ENCODE measurements around the gene DNAAF8. TPM values are rescaled to one million over a fixed set of nuclear protein-coding genes. Genes with fewer than 3 reads are reported as not detected.

DNAAF8 gene
- polyA plus RNA-seq, 2 of the 4 experiments (the other 2 are of a cell fraction), result 1.6 TPM

- Histone ChIP-seq H3K9me3 (no peaks in the 10 kb centered on the region), H3K4me3 (no peak overlapping the region), H3K4me1 (peaks cover 13% of the 10 kb centered on the region; the same call in 2 of the 3 replicates), H3K27ac (no peak overlapping the region), H3K4me2 (no peak overlapping the region)
- CTCF ChIA-PET, result interaction anchor here (1.2 kb wide), 1 partner anchor 48 kb away, joined by 3 read pairs; no protein-coding TSS in a partner anchor
- WGBS (ENCODE audit: missing lambda C conversion rate), result 94% methylated on average over 7 of the region's 7 CpGs
- POLR2A ChIA-PET, result no interaction called here
- ATAC-seq (no peak), FAIRE-seq (no peak), DNase-seq (ENCODE audit: low read depth in 1 of 2, low spot score in 1 of 2) (no peak)
- no peak for TF ChIP-seq FOXS1 (CRISPR knock-in tag; IDR thresholded peaks at IDR 0.05)
- TF ChIP-seq MAFK (IDR thresholded peaks at IDR 0.05; ENCODE audit: partially characterized antibody), result no peak
- TF ChIP-seq USF2 (IDR thresholded peaks at IDR 0.05), result no peak
- TF ChIP-seq ZFP36 (IDR thresholded peaks at IDR 0.05; ENCODE audit: borderline replicate concordance, partially characterized antibody), result no peak
- TF ChIP-seq, protein P1, sequence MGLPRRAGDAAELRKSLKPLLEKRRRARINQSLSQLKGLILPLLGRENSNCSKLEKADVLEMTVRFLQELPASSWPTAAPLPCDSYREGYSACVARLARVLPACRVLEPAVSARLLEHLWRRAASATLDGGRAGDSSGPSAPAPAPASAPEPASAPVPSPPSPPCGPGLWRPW (IDR thresholded peaks at IDR 0.05), result no peak
- no peak for TF ChIP-seq KDM5A (IDR thresholded peaks at IDR 0.05)
- no peak for TF ChIP-seq HEYL (CRISPR knock-in tag; IDR thresholded peaks at IDR 0.05)
- TF ChIP-seq ELK1 (IDR thresholded peaks at IDR 0.05; ENCODE audit: low read depth, low read length), result no peak
- no peak for TF ChIP-seq E2F6 (IDR thresholded peaks at IDR 0.05; ENCODE audit: borderline replicate concordance, low read depth)
- TF ChIP-seq, protein P2, sequence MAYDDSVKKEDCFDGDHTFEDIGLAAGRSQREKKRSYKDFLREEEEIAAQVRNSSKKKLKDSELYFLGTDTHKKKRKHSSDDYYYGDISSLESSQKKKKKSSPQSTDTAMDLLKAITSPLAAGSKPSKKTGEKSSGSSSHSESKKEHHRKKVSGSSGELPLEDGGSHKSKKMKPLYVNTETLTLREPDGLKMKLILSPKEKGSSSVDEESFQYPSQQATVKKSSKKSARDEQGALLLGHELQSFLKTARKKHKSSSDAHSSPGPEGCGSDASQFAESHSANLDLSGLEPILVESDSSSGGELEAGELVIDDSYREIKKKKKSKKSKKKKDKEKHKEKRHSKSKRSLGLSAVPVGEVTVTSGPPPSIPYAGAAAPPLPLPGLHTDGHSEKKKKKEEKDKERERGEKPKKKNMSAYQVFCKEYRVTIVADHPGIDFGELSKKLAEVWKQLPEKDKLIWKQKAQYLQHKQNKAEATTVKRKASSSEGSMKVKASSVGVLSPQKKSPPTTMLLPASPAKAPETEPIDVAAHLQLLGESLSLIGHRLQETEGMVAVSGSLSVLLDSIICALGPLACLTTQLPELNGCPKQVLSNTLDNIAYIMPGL (CRISPR knock-in tag; IDR thresholded peaks at IDR 0.05; ENCODE audit: borderline replicate concordance), result no peak
- TF ChIP-seq CBX8 (IDR thresholded peaks at IDR 0.05), result no peak
- TF ChIP-seq NR3C1 (IDR thresholded peaks at IDR 0.05), result no peak
- no peak for TF ChIP-seq NPAS2 (CRISPR knock-in tag; IDR thresholded peaks at IDR 0.05; ENCODE audit: borderline replicate concordance)
- no peak for TF ChIP-seq ZNF302 (CRISPR knock-in tag; IDR thresholded peaks at IDR 0.05)
- TF ChIP-seq EHMT2 (IDR thresholded peaks at IDR 0.05; ENCODE audit: low read depth), result no peak
- no peak for TF ChIP-seq SMC3 (IDR thresholded peaks at IDR 0.05)
- TF ChIP-seq CTCF (IDR thresholded peaks at IDR 0.05), result no peak
- TF ChIP-seq, protein P3, sequence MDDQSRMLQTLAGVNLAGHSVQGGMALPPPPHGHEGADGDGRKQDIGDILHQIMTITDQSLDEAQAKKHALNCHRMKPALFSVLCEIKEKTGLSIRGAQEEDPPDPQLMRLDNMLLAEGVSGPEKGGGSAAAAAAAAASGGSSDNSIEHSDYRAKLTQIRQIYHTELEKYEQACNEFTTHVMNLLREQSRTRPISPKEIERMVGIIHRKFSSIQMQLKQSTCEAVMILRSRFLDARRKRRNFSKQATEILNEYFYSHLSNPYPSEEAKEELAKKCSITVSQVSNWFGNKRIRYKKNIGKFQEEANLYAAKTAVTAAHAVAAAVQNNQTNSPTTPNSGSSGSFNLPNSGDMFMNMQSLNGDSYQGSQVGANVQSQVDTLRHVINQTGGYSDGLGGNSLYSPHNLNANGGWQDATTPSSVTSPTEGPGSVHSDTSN (IDR thresholded peaks at IDR 0.05), result no peak
- TF ChIP-seq HOXA7 (CRISPR knock-in tag; IDR thresholded peaks at IDR 0.05), result no peak
- TF ChIP-seq FOSB (CRISPR knock-in tag; IDR thresholded peaks at IDR 0.05), result no peak
Measured at GRCh38 chr16:4763791-4764190, 29.5 kb downstream of the DNAAF8 start.

Data from A549 (cell line).